BJ (cell line): ENCODE data around the gene SYNGR4. TPM values are rescaled to one million over a fixed set of nuclear protein-coding genes. Genes with fewer than 3 reads are reported as not detected.

Source experiments
- CTCF ChIA-PET: fragments of 350-600 bp; formaldehyde crosslinking; extraction: SDS; loops from one replicate; lab custom pipeline; 2021; ENCODE audit warnings: antibody characterized with exemption, inconsistent platforms; lab: Yijun Ruan, JAX
- POLR2A ChIA-PET: fragments of 300-600 bp; sonication (Branson Sonifier 250); formaldehyde crosslinking; extraction: SDS; loops from one replicate; lab custom pipeline; 2021; ENCODE audit warnings: antibody characterized with exemption; lab: Charles Lee
- DNase-seq: peaks from one replicate; pipeline ENCODE4 v3.0.0-alpha.2; 2011; ENCODE audit warnings: low read depth
- H3K27me3 ChIP-seq: 2 replicates; pipeline ENCODE4 v1.6.0; 2011; ENCODE audit warnings: low read length; ENCODE audit not compliant: control insufficient read depth, insufficient read depth
- H3K36me3 ChIP-seq: 2 replicates; pipeline ENCODE4 v1.5.1; 2011; ENCODE audit warnings: low read length; ENCODE audit not compliant: control insufficient read depth, insufficient read depth
- H3K4me3 ChIP-seq: 2 replicates; pipeline ENCODE4 v1.5.1; 2011; ENCODE audit warnings: low read depth, mild to moderate bottlenecking, control low read depth, low read length
- polyA plus RNA-seq: library from polyadenylated mRNA; depleted of rRNA; stranded (reverse); fragments of >200 nt; gene quantifications from 2 replicates; pipeline ENCODE4 v1.2.3, GENCODE V29; 2011
- TF ChIP-seq, protein P1 (sequence below): IDR thresholded peaks from 2 replicates; pipeline ENCODE4 v1.5.1; 2011; ENCODE audit warnings: low read depth, mild to moderate bottlenecking, control low read depth, inconsistent platforms, low read length, moderate library complexity; ENCODE audit not compliant: insufficient read depth

The SYNGR4 gene
- polyA plus RNA-seq, 1 experiment, result not detected

DNA sequence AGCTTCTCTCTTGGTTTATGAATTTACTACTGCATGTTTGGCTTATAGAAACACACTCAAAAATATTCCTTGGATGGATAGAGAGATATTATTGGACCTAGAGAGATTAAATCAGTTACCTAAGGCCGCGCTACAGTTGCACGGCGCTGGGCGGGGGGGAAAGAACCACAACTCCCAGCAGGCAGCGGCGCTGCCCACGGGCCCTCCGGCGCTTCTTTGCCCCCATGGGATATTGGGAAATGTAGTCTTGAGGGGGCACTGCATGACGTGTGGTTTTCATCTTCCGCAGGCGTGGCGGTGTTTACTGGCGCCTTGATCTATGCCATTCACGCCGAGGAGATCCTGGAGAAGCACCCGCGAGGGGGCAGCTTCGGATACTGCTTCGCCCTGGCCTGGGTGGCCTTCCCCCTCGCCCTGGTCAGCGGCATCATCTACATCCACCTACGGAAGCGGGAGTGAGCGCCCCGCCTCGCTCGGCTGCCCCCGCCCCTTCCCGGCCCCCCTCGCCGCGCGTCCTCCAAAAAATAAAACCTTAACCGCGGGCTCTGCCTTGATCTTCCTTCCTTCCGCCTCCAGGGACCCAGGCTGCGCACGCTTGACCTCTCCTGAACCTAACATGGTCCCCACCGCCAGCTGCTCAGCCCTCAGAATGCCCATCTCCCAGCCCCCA lies 34.0 kb upstream of the SYNGR4 start:
- ChIA-PET POLR2A (interaction anchor here (0.6 to 0.7 kb wide), 2 partner anchors 8 to 222 kb away, joined by 3 to 4 read pairs; partner anchors contain the start of gene SULT2B1), CTCF (interaction anchor here (1.7 to 2.1 kb wide), 2 partner anchors 10 to 12 kb away, joined by 4 to 7 read pairs; no protein-coding TSS in a partner anchor)
- Histone ChIP-seq H3K27me3 (no peaks in the 10 kb centered on the region), H3K4me3 (no peak overlapping the region), H3K36me3 (peaks cover 15% of the 10 kb centered on the region)
- DNase-seq, result no peak
- TF ChIP-seq, protein P1, sequence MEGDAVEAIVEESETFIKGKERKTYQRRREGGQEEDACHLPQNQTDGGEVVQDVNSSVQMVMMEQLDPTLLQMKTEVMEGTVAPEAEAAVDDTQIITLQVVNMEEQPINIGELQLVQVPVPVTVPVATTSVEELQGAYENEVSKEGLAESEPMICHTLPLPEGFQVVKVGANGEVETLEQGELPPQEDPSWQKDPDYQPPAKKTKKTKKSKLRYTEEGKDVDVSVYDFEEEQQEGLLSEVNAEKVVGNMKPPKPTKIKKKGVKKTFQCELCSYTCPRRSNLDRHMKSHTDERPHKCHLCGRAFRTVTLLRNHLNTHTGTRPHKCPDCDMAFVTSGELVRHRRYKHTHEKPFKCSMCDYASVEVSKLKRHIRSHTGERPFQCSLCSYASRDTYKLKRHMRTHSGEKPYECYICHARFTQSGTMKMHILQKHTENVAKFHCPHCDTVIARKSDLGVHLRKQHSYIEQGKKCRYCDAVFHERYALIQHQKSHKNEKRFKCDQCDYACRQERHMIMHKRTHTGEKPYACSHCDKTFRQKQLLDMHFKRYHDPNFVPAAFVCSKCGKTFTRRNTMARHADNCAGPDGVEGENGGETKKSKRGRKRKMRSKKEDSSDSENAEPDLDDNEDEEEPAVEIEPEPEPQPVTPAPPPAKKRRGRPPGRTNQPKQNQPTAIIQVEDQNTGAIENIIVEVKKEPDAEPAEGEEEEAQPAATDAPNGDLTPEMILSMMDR, result no peak

DNA sequence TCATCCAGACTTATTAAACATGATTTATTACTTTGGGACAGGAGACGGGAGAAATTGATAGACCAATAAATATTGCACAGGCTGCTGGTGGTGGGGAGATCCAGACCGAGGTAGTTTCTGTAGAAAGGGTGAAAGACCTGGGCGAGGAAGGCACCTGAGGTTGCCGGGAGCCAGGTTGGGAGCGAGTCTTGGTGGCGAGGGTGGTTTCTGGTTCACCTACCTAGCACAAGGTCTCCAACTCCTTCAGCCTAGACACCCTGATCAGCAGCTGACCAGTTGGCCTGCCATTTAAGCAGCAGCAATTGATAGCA lies 31.9 kb upstream of the SYNGR4 start:
- Histone ChIP-seq H3K27me3 (no peaks in the 10 kb centered on the region), H3K4me3 (no peak overlapping the region), H3K36me3 (peaks cover 14% of the 10 kb centered on the region)
- ChIA-PET POLR2A (interaction anchor here (0.6 to 0.9 kb wide), 2 partner anchors 10 to 174 kb away, joined by 4 to 11 read pairs; a partner anchor contains a TSS), CTCF (interaction anchor here (0.6 to 4.4 kb wide), 11 partner anchors 9 to 66 kb away, joined by 3 to 153 read pairs (median 12); partner anchors contain the start of genes EMP3 and KDELR1)
- no peak for DNase-seq
- TF ChIP-seq, protein P1, result no peak

DNA sequence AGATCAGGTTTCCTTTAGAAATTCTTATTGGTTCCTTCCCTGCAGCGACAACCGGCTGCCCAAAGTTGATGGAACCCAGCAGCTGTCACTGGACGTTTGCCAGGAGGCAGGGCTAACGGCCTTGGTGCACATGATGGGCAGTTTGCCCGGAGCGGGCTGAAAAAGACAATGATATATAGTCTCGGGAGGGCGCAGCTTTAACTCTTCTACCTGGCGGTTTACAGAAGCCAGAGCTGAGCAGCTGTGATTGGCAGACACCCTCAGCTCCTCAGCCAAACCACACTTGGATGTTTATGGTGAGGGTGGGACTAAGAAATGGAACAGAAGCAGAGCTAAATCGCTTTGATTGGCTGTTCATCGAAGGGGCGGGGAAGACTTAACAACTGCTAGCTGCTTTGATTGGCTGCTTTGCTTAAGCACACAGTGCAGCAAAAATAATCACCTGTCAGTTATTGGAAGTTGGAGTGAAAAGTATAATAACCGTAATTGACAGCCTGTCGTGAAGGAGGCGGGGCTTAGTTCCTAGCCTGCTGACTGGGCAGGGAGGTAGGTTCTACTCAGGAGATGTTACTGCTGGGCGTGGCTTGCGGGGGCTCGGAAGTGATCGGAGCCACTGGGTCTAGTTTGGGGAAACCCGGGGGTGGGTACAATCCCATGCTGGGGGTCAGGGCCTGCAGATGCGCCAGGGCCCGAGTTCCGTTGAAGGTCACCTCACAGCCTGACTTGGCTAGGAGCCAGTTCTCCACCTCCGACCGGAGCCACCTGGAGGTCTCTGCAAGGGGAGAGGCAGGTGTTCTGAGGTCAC lies 31.3 kb upstream of the SYNGR4 start:
- TF ChIP-seq, protein P1, result no peak
- peaks cover 12% of the 10 kb centered on the region for H3K36me3 ChIP-seq
- H3K4me3 ChIP-seq, result 0 out of 2 replicates have a peak overlapping the region, but pooled peaks have one; percentile 1
- DNase-seq, result peak; percentile 80
- ChIA-PET POLR2A (interaction anchor here (0.6 to 0.9 kb wide), 2 partner anchors 11 to 173 kb away, joined by 4 to 11 read pairs; a partner anchor contains a TSS), CTCF (interaction anchor here (0.6 to 4.4 kb wide), 17 partner anchors 8 to 251 kb away, joined by 3 to 153 read pairs (median 7); partner anchors contain the start of genes EMP3 and KDELR1)
- H3K27me3 ChIP-seq, result no peaks in the 10 kb centered on the region

DNA sequence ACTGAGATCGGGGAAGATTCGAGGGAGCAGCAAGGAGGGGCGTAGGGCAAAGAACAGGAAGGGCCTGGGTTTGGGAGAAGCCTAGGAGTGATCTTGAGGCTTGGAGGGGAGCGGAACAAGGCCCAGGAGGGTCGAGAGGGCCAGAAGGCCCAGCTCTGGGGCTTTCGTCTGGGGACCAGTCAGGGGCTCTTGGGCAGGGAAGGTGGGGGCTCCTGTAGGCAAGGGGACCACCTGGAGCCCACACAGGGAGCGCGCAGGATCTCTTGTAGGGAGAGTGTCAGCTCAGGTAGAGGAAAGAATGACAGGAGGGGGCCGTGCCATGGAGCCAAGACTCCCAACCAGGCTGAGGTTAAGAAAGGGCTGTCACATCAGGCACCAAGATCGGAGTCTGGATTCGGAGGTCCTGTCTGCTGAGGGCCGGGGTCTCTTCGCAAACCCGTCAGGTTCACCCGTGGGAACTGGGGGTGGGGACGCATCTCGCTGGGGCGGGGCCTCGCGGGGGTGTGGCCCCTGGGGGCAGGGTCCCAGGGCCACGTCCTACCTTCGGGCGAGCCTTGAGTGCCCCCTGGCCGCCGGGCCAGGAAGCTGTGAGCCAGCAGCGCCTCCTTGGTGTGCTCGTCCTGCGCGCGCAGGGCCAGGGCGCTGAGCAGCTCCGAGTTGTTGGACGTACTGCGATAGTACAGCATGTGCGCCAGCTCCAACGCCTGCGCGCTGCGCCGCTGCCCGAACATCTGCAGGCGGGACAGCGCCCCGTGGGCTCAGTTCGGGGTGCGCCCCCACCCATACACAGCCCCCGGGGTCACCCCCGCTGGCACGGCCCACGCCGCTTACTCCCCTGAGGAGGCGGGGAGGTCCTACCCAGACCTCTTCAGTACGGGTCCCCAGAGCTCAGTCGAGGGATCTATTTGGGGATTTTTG lies 30.4 kb upstream of the SYNGR4 start:
- TF ChIP-seq, protein P1, result peak; percentile 93
- POLR2A ChIA-PET, result interaction anchor here (0.9 to 1.5 kb wide), 2 partner anchors 12 kb away, joined by 4 to 7 read pairs; a partner anchor contains a TSS
- Histone ChIP-seq H3K27me3 (no peaks in the 10 kb centered on the region), H3K36me3 (peaks cover 12% of the 10 kb centered on the region), H3K4me3 (peak overlapping the region; percentile 35)
- CTCF ChIA-PET, result interaction anchor here (0.5 to 4.4 kb wide), 23 partner anchors 7 to 788 kb away, joined by 3 to 153 read pairs (median 5); partner anchors contain the start of genes EMP3 and KDELR1
- peak; percentile 37 for DNase-seq
